GM12878 (cell line): Measurements from ENCODE around the gene CD58. TPM values are rescaled to one million over a fixed set of nuclear protein-coding genes. Genes with fewer than 3 reads are reported as not detected.

Experiments used
- CBFB ChIP-seq: IDR thresholded peaks from 2 replicates; pipeline ENCODE4 v1.6.1; 2016; ENCODE audit warnings: antibody characterized with exemption, low read depth
- FOS ChIP-seq: IDR thresholded peaks from 3 replicates; pipeline ENCODE4 v1.6.1; 2011; ENCODE audit warnings: borderline replicate concordance; ENCODE audit not compliant: insufficient read length; ENCODE audit errors: extremely low read depth
- GABPA ChIP-seq: IDR thresholded peaks from 2 replicates; pipeline ENCODE4 v1.6.1; 2014; ENCODE audit warnings: antibody characterized with exemption, low read depth, mild to moderate bottlenecking, inconsistent platforms
- KDM1A ChIP-seq: fragments of 200-600 bp; sonication (generic); IDR thresholded peaks from 2 replicates; pipeline ENCODE4 v1.6.1; 2016; ENCODE audit warnings: borderline replicate concordance
- MTA2 ChIP-seq: fragments of 450-650 bp; IDR thresholded peaks from 2 replicates; pipeline ENCODE4 v1.6.1; 2016; ENCODE audit warnings: low read depth, mild to moderate bottlenecking, moderate library complexity
- NFXL1 ChIP-seq: fragments of 450-650 bp; IDR thresholded peaks from 2 replicates; pipeline ENCODE4 v1.6.1; 2017; ENCODE audit warnings: antibody characterized with exemption, mild to moderate bottlenecking, borderline replicate concordance
- PML ChIP-seq: IDR thresholded peaks from 2 replicates; pipeline ENCODE4 v1.6.1; 2012; ENCODE audit warnings: low read length, inconsistent platforms
- SREBF2 ChIP-seq: IDR thresholded peaks from 2 replicates; pipeline ENCODE4 v1.6.1; 2012; ENCODE audit warnings: mild to moderate bottlenecking, low read length
- STAT3 ChIP-seq: IDR thresholded peaks from 2 replicates; pipeline ENCODE4 v1.6.1; 2011; ENCODE audit warnings: low read depth, low read length, improper control_type of control experiment
- SUZ12 ChIP-seq: fragments of 200-600 bp; sonication (generic); IDR thresholded peaks from one replicate; pipeline ENCODE4 v1.6.1; 2018; ENCODE audit warnings: antibody characterized with exemption, mild to moderate bottlenecking; ENCODE audit not compliant: unreplicated experiment
- TCF3 ChIP-seq: IDR thresholded peaks from 2 replicates; pipeline ENCODE4 v1.6.1; 2012; ENCODE audit warnings: low read depth, mild to moderate bottlenecking, low read length, borderline replicate concordance; ENCODE audit not compliant: insufficient read depth
- TCF7 ChIP-seq: IDR thresholded peaks from 2 replicates; pipeline ENCODE4 v1.6.1; 2014; ENCODE audit warnings: antibody characterized with exemption, borderline replicate concordance
- YBX1 ChIP-seq: fragments of 450-650 bp; IDR thresholded peaks from 2 replicates; pipeline ENCODE4 v1.6.1; 2016; ENCODE audit warnings: antibody characterized with exemption
- ZBED1 ChIP-seq: IDR thresholded peaks from 2 replicates; pipeline ENCODE4 v1.6.1; 2016; ENCODE audit warnings: borderline replicate concordance
- ZNF207 ChIP-seq: fragments of 450-650 bp; IDR thresholded peaks from 2 replicates; pipeline ENCODE4 v1.6.1; 2014; ENCODE audit warnings: antibody characterized with exemption, mild to moderate bottlenecking, borderline replicate concordance
- polyA plus RNA-seq, 11 experiments: library from polyadenylated mRNA; depleted of rRNA in 4 of 11; unstranded in 6 of 11; stranded (reverse) in 5 of 11; fragments of >200 nt; fragmentation: Nextera tagmentation in 4 of 11; fragmentation: Illumina TruSeq in 1 of 11; extraction: Ambion mirVana in 4 of 11; extraction: Trizol in 1 of 11; gene quantifications; 1 replicate in 1 of 11; 2 replicates in 10 of 11; pipeline versions ENCODE4 v1.2.1 to v1.2.3, GENCODE V29; 2011 to 2016; ENCODE audit warnings: inconsistent platforms in 2 of 11, missing spikeins in 2 of 11, low read depth in 1 of 11
- total RNA-seq, 4 experiments: library from RNA; depleted of rRNA in 3 of 4; stranded (reverse); fragments of >200 nt in 3 of 4; fragmentation: Illumina TruSeq in 1 of 4; extraction: Trizol in 1 of 4; gene quantifications; 2 replicates each; pipeline versions ENCODE4 v1.2.1 to v1.2.3, GENCODE V29; 2013 to 2021
- TF ChIP-seq, protein P1 (sequence below): IDR thresholded peaks from 2 replicates; pipeline ENCODE4 v1.6.1; 2012; ENCODE audit warnings: low read depth, low read length, improper control_type of control experiment
- TF ChIP-seq, protein P2 (sequence below): IDR thresholded peaks from 2 replicates; pipeline ENCODE4 v1.6.1; 2011; ENCODE audit warnings: borderline replicate concordance, low read depth, mild to moderate bottlenecking, moderate library complexity, low read length; ENCODE audit not compliant: insufficient read depth, poor library complexity, severe bottlenecking
- TF ChIP-seq, protein P3 (sequence below): fragments of 450-650 bp; IDR thresholded peaks from 2 replicates; pipeline ENCODE4 v1.6.1; 2014; ENCODE audit warnings: mild to moderate bottlenecking
- TF ChIP-seq, protein P4 (sequence below): IDR thresholded peaks from 2 replicates; pipeline ENCODE4 v1.6.1; 2011; ENCODE audit warnings: borderline replicate concordance, low read depth, mild to moderate bottlenecking, moderate library complexity, mixed read lengths, low read length; ENCODE audit not compliant: insufficient read depth; ENCODE audit errors: extremely low read length
- TF ChIP-seq, protein P5 (sequence below): IDR thresholded peaks from 2 replicates; pipeline ENCODE4 v1.6.1; 2012; ENCODE audit warnings: low read length, inconsistent platforms
- TF ChIP-seq, protein P6 (sequence below): fragments of 450-650 bp; IDR thresholded peaks from 2 replicates; pipeline ENCODE4 v1.6.1; 2017; ENCODE audit warnings: antibody characterized with exemption, mild to moderate bottlenecking, moderate library complexity

The CD58 gene
- total and polyA plus RNA-seq, 10 of the 15 experiments (the other 5 are each of a cell fraction or from before 2014, with no cell fraction given), result 70.4 to 252 (median 129) TPM

DNA sequence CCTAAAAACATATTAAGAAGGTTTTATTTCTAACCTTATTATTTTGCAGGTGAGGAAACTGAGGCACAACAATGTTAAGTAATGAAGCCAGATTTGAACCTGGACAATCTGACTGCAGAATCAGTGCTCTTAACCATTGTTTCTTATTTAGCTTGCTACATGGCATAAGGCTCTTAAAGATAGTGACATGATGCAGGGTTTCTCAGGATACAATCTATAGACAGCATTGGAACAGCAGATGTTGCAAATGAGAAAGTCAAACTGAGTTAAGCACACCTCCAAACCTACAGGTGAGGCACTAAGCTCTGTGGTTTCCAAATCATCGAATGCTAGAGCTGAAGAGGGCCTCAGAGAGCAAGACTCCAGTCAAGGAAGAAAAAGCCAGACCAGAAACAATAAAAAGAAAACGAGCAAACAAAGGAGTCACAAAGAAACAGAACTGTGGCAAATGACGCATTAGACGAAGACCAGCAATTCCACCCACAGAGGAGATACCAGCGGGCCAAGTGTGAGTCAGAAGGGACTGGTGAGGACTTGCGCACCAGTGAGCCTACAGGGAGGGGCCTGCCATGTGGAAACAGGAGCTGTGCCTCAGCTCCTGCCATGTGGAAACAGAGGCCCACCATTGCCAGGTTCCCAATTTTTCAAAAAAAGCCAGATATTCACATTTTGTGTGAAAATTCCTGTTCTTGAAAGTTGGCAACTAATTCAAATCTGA is 14.4 kb downstream of the CD58 start (continued):
- TF ChIP-seq, protein P1, sequence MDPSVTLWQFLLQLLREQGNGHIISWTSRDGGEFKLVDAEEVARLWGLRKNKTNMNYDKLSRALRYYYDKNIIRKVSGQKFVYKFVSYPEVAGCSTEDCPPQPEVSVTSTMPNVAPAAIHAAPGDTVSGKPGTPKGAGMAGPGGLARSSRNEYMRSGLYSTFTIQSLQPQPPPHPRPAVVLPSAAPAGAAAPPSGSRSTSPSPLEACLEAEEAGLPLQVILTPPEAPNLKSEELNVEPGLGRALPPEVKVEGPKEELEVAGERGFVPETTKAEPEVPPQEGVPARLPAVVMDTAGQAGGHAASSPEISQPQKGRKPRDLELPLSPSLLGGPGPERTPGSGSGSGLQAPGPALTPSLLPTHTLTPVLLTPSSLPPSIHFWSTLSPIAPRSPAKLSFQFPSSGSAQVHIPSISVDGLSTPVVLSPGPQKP, result no peak
- no peak for TF ChIP-seq FOS
- no peak for TF ChIP-seq YBX1
- TF ChIP-seq KDM1A, result no peak
- no peak for TF ChIP-seq SUZ12
- peak; percentile 62; the same call in 1 of the 2 replicates for TF ChIP-seq TCF7
- TF ChIP-seq, protein P2, sequence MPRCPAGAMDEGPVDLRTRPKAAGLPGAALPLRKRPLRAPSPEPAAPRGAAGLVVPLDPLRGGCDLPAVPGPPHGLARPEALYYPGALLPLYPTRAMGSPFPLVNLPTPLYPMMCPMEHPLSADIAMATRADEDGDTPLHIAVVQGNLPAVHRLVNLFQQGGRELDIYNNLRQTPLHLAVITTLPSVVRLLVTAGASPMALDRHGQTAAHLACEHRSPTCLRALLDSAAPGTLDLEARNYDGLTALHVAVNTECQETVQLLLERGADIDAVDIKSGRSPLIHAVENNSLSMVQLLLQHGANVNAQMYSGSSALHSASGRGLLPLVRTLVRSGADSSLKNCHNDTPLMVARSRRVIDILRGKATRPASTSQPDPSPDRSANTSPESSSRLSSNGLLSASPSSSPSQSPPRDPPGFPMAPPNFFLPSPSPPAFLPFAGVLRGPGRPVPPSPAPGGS, result peak; percentile 70
- TF ChIP-seq SREBF2, result no peak
- TF ChIP-seq TCF3, result peak; percentile 65; the same call in 1 of the 2 replicates
- TF ChIP-seq STAT3, result peak; percentile 84; the same call in 1 of the 2 replicates
- TF ChIP-seq, protein P3, sequence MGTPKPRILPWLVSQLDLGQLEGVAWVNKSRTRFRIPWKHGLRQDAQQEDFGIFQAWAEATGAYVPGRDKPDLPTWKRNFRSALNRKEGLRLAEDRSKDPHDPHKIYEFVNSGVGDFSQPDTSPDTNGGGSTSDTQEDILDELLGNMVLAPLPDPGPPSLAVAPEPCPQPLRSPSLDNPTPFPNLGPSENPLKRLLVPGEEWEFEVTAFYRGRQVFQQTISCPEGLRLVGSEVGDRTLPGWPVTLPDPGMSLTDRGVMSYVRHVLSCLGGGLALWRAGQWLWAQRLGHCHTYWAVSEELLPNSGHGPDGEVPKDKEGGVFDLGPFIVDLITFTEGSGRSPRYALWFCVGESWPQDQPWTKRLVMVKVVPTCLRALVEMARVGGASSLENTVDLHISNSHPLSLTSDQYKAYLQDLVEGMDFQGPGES, result no peak
- TF ChIP-seq, protein P4, sequence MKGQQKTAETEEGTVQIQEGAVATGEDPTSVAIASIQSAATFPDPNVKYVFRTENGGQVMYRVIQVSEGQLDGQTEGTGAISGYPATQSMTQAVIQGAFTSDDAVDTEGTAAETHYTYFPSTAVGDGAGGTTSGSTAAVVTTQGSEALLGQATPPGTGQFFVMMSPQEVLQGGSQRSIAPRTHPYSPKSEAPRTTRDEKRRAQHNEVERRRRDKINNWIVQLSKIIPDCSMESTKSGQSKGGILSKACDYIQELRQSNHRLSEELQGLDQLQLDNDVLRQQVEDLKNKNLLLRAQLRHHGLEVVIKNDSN, result no peak
- no peak for TF ChIP-seq NFXL1
- TF ChIP-seq, protein P5, sequence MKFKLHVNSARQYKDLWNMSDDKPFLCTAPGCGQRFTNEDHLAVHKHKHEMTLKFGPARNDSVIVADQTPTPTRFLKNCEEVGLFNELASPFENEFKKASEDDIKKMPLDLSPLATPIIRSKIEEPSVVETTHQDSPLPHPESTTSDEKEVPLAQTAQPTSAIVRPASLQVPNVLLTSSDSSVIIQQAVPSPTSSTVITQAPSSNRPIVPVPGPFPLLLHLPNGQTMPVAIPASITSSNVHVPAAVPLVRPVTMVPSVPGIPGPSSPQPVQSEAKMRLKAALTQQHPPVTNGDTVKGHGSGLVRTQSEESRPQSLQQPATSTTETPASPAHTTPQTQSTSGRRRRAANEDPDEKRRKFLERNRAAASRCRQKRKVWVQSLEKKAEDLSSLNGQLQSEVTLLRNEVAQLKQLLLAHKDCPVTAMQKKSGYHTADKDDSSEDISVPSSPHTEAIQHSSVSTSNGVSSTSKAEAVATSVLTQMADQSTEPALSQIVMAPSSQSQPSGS, result peak; percentile 85
- TF ChIP-seq, protein P6, sequence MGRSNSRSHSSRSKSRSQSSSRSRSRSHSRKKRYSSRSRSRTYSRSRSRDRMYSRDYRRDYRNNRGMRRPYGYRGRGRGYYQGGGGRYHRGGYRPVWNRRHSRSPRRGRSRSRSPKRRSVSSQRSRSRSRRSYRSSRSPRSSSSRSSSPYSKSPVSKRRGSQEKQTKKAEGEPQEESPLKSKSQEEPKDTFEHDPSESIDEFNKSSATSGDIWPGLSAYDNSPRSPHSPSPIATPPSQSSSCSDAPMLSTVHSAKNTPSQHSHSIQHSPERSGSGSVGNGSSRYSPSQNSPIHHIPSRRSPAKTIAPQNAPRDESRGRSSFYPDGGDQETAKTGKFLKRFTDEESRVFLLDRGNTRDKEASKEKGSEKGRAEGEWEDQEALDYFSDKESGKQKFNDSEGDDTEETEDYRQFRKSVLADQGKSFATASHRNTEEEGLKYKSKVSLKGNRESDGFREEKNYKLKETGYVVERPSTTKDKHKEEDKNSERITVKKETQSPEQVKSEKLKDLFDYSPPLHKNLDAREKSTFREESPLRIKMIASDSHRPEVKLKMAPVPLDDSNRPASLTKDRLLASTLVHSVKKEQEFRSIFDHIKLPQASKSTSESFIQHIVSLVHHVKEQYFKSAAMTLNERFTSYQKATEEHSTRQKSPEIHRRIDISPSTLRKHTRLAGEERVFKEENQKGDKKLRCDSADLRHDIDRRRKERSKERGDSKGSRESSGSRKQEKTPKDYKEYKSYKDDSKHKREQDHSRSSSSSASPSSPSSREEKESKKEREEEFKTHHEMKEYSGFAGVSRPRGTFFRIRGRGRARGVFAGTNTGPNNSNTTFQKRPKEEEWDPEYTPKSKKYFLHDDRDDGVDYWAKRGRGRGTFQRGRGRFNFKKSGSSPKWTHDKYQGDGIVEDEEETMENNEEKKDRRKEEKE, result no peak
- TF ChIP-seq ZNF207, result peak; percentile 69
- peak; percentile 85 for TF ChIP-seq MTA2
- TF ChIP-seq ZBED1, result peak; percentile 79; the same call in 1 of the 2 replicates
- 0 out of 2 replicates have a peak, but pooled peaks have one; percentile 26 for TF ChIP-seq GABPA
- TF ChIP-seq PML, result 0 out of 2 replicates have a peak, but pooled peaks have one; percentile 60
- no peak; the same call in 1 of the 2 replicates for TF ChIP-seq CBFB
